Astrocyte of the cerebellum (primary cell): ENCODE results near the gene TXK.
"Not testable (repeated sequence)": the region's sequence is repeated elsewhere in the genome, so short reads cannot be mapped to it uniquely, and the experiment has no call there.

Experiments
- DNase-seq: peaks from one replicate; pipeline ENCODE4 v3.0.0-alpha.2; 2011; ENCODE audit warnings: low read depth
- H3K4me3 ChIP-seq: 2 replicates; pipeline ENCODE4 v1.5.1; 2011; ENCODE audit warnings: mild to moderate bottlenecking, low read depth, low read length, moderate library complexity
- CTCF ChIP-seq: IDR thresholded peaks from 2 replicates; pipeline ENCODE4 v1.5.1; 2012; ENCODE audit warnings: low read length, low read depth, moderate library complexity, mild to moderate bottlenecking; ENCODE audit errors: missing control alignments
- in situ Hi-C: cut with HindIII; loops from 2 replicates; pipeline ENCODE4 v1.10.0; 2017; ENCODE audit warnings: low sequenced_read_pairs

TXK gene

GRCh38 chr4:48172651-48173050 is 38.6 kb upstream of the TXK start:
- no peak for TF ChIP-seq CTCF
- DNase-seq = no peak
- H3K4me3 ChIP-seq = no peak overlapping the region
- in situ Hi-C loops = no loop called here

GRCh38 chr4:48169636-48170035 is 35.6 kb upstream of the TXK start:
- TF ChIP-seq CTCF = no peak
- DNase-seq = no peak
- in situ Hi-C loops = no loop called here

GRCh38 chr4:48167538-48168263 is 33.7 kb upstream of the TXK start:
- no peak for DNase-seq
- TF ChIP-seq CTCF = no peak
- in situ Hi-C loops = no loop called here
- H3K4me3 ChIP-seq = no peak overlapping the region

More at GRCh38 chr4:48169636-48170035, 35.6 kb upstream of the TXK start:
- H3K4me3 ChIP-seq = no peak overlapping the region

- H3K4me3 ChIP-seq, in situ Hi-C loops, DNase-seq: not testable (repeated sequence)
These were observed 30.5 kb upstream of the TXK start for GRCh38 chr4:48164561-48164960.

- no peak for DNase-seq
- in situ Hi-C loops = no loop called here
- no peak for TF ChIP-seq CTCF
- no peak overlapping the region for H3K4me3 ChIP-seq
These were observed 29.7 kb upstream of the TXK start for GRCh38 chr4:48163746-48164145.

- DNase-seq = no peak
- H3K4me3 ChIP-seq = no peak overlapping the region
- in situ Hi-C loops = no loop called here
- no peak for TF ChIP-seq CTCF
These were observed 28.1 kb upstream of the TXK start for GRCh38 chr4:48162162-48162561.

- in situ Hi-C loops = no loop called here
- DNase-seq = no peak
- no peak overlapping the region for H3K4me3 ChIP-seq
- TF ChIP-seq CTCF = no peak
These were observed 23.2 kb upstream of the TXK start for GRCh38 chr4:48157271-48157670.
